Measurements from ENCODE around the gene CWC27.

DNA sequence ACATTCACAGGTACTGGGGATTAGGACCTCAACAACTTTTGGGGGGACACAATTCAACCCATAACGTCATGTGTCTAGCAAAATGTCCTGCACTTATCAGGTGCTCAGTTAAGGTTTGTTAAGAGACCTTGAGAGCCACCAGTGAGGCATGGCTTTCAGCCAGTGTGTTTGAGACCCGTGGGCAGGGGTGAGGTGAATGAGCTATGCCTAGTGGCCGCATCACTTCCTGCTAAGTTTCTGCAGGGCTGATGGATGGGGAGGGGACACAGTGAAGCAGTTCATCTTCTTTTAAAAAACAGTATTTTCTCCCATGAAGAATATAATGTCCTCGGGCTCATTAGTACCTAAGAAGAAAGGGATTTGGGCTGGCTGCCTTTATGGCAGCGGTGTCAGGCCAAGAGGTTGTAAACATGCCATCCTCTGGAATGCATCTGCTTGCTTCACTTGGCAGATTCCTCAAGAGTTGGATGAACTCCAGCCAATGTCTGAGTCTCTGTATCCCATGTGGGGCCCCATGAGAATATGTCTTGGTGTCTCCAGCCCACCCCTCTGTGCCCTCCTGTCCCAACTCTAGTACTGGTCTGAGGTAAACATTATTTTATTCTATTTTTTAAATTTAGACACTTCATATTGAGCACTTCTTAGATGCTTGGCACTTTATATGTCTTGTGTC, 282.2 kb downstream of the CWC27 start:
- TF ChIP-seq, protein P1, sequence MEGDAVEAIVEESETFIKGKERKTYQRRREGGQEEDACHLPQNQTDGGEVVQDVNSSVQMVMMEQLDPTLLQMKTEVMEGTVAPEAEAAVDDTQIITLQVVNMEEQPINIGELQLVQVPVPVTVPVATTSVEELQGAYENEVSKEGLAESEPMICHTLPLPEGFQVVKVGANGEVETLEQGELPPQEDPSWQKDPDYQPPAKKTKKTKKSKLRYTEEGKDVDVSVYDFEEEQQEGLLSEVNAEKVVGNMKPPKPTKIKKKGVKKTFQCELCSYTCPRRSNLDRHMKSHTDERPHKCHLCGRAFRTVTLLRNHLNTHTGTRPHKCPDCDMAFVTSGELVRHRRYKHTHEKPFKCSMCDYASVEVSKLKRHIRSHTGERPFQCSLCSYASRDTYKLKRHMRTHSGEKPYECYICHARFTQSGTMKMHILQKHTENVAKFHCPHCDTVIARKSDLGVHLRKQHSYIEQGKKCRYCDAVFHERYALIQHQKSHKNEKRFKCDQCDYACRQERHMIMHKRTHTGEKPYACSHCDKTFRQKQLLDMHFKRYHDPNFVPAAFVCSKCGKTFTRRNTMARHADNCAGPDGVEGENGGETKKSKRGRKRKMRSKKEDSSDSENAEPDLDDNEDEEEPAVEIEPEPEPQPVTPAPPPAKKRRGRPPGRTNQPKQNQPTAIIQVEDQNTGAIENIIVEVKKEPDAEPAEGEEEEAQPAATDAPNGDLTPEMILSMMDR (IDR thresholded peaks at IDR 0.05): no peak
- TF ChIP-seq RCOR1 (IDR thresholded peaks at IDR 0.05; ENCODE audit: low read length) (no peak), FOXM1 (IDR thresholded peaks at IDR 0.05; ENCODE audit: low read depth) (no peak)
- TF ChIP-seq, protein P2, sequence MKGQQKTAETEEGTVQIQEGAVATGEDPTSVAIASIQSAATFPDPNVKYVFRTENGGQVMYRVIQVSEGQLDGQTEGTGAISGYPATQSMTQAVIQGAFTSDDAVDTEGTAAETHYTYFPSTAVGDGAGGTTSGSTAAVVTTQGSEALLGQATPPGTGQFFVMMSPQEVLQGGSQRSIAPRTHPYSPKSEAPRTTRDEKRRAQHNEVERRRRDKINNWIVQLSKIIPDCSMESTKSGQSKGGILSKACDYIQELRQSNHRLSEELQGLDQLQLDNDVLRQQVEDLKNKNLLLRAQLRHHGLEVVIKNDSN (IDR thresholded peaks at IDR 0.05; ENCODE audit: borderline replicate concordance, low read depth): no peak

Data from SK-N-SH (cell line).